ENCODE measurements around the gene TP53RK.

The TP53RK gene

DNA sequence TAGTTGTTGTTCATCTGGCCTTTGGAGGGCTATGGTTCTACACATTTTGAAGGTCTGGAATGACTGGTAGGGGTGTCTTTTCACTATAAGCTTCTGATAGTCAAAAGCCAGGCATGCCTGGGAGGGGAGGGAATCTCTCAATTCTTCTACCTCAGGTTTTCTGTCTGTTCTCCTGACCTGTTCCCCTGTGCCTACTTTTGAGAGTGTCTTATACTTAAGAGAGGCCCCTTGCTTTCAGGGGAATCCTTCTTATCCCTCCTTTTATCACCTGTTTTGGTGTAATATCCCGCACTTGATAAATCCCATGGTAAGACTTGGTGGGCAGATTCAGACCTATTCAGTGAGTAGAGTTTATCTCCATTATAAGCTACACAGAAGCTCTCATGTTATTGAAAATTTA lies 27.6 kb downstream of the TP53RK start:
- no peak overlapping the region for H3K27ac ChIP-seq (ENCODE audit: low read length)
- H3K79me2 ChIP-seq (ENCODE audit: low read length) = no peaks in the 10 kb centered on the region
- H4K20me1 ChIP-seq (ENCODE audit: insufficient read depth, low read length) = no peaks in the 10 kb centered on the region
- H3K9ac ChIP-seq (ENCODE audit: low read length) = no peak overlapping the region
- no peak overlapping the region for H3K4me2 ChIP-seq (ENCODE audit: low read length)
- H3K4me3 ChIP-seq (ENCODE audit: low read length) = no peak overlapping the region
- H3K36me3 ChIP-seq (replicated peaks; ENCODE audit: low read depth, low read length) = no peaks in the 10 kb centered on the region
- peaks cover 7% of the 10 kb centered on the region for H3K4me1 ChIP-seq (ENCODE audit: low read length)
- no peaks in the 10 kb centered on the region for H3K9me3 ChIP-seq (ENCODE audit: insufficient read depth, low read length)
- TF ChIP-seq, protein P1, sequence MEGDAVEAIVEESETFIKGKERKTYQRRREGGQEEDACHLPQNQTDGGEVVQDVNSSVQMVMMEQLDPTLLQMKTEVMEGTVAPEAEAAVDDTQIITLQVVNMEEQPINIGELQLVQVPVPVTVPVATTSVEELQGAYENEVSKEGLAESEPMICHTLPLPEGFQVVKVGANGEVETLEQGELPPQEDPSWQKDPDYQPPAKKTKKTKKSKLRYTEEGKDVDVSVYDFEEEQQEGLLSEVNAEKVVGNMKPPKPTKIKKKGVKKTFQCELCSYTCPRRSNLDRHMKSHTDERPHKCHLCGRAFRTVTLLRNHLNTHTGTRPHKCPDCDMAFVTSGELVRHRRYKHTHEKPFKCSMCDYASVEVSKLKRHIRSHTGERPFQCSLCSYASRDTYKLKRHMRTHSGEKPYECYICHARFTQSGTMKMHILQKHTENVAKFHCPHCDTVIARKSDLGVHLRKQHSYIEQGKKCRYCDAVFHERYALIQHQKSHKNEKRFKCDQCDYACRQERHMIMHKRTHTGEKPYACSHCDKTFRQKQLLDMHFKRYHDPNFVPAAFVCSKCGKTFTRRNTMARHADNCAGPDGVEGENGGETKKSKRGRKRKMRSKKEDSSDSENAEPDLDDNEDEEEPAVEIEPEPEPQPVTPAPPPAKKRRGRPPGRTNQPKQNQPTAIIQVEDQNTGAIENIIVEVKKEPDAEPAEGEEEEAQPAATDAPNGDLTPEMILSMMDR (IDR thresholded peaks at IDR 0.05; ENCODE audit: low read depth, low read length) = no peak
- no peak for TF ChIP-seq EZH2phosphoT487 (IDR thresholded peaks at IDR 0.05; ENCODE audit: low read depth)
- peaks cover 13% of the 10 kb centered on the region for H3K27me3 ChIP-seq (ENCODE audit: low read depth, low read length)
- H2AFZ ChIP-seq (ENCODE audit: low read depth, low read length) = no peak overlapping the region

- Histone ChIP-seq H3K4me2 (ENCODE audit: low read length) (no peak overlapping the region), H3K4me3 (ENCODE audit: low read length) (no peak overlapping the region), H3K4me1 (ENCODE audit: low read length) (peaks cover 7% of the 10 kb centered on the region), H3K9me3 (ENCODE audit: insufficient read depth, low read length) (no peaks in the 10 kb centered on the region), H3K27ac (ENCODE audit: low read length) (no peak overlapping the region), H3K36me3 (replicated peaks; ENCODE audit: low read depth, low read length) (no peaks in the 10 kb centered on the region), H3K9ac (ENCODE audit: low read length) (no peak overlapping the region), H3K27me3 (ENCODE audit: low read depth, low read length) (peaks cover 13% of the 10 kb centered on the region), H3K79me2 (ENCODE audit: low read length) (no peaks in the 10 kb centered on the region), H4K20me1 (ENCODE audit: insufficient read depth, low read length) (no peaks in the 10 kb centered on the region), H2AFZ (ENCODE audit: low read depth, low read length) (no peak overlapping the region)
- TF ChIP-seq EZH2phosphoT487 (IDR thresholded peaks at IDR 0.05; ENCODE audit: low read depth) = no peak
Measured at GRCh38 chr20:46660487-46660886, 28.8 kb downstream of the TP53RK start.

DNA sequence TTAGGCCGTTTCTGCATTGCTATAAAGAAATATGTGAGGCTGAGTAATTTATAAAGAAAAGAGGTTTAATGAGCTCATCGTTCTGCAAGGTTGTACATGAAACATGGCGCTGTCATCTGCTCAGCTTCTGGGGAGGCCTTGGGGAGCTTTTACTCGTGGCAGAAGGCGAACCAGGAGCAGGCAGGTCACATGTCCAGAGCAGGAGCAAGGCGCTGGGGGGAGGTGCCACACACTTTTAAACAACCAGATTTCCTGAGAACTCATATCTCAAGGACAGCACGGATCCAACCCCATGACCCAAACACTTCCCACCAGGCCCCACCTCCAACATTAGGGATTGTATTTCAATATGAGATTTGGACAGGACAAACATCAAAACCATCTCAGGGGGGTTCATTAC lies 31.6 kb downstream of the TP53RK start:
- Histone ChIP-seq H3K9me3 (ENCODE audit: insufficient read depth, low read length) (no peaks in the 10 kb centered on the region), H3K36me3 (replicated peaks; ENCODE audit: low read depth, low read length) (no peaks in the 10 kb centered on the region), H3K4me2 (ENCODE audit: low read length) (no peak overlapping the region), H2AFZ (ENCODE audit: low read depth, low read length) (no peak overlapping the region), H4K20me1 (ENCODE audit: insufficient read depth, low read length) (no peaks in the 10 kb centered on the region), H3K4me1 (ENCODE audit: low read length) (peaks cover 6% of the 10 kb centered on the region), H3K9ac (ENCODE audit: low read length) (no peak overlapping the region), H3K27me3 (ENCODE audit: low read depth, low read length) (peaks cover 10% of the 10 kb centered on the region), H3K27ac (ENCODE audit: low read length) (no peak overlapping the region), H3K4me3 (ENCODE audit: low read length) (no peak overlapping the region), H3K79me2 (ENCODE audit: low read length) (no peaks in the 10 kb centered on the region)
- no peak for TF ChIP-seq EZH2phosphoT487 (IDR thresholded peaks at IDR 0.05; ENCODE audit: low read depth)
- TF ChIP-seq, protein P1 (IDR thresholded peaks at IDR 0.05; ENCODE audit: low read depth, low read length) = no peak

GRCh38 chr20:46657137-46657536 lies 32.1 kb downstream of the TP53RK start:
- H3K4me2 ChIP-seq (ENCODE audit: low read length) = no peak overlapping the region
- H4K20me1 ChIP-seq (ENCODE audit: insufficient read depth, low read length) = no peaks in the 10 kb centered on the region
- H3K27me3 ChIP-seq (ENCODE audit: low read depth, low read length) = peaks cover 10% of the 10 kb centered on the region
- H2AFZ ChIP-seq (ENCODE audit: low read depth, low read length) = no peak overlapping the region
- H3K4me1 ChIP-seq (ENCODE audit: low read length) = peaks cover 1% of the 10 kb centered on the region
- TF ChIP-seq, protein P1 (IDR thresholded peaks at IDR 0.05; ENCODE audit: low read depth, low read length) = no peak
- no peak for TF ChIP-seq EZH2phosphoT487 (IDR thresholded peaks at IDR 0.05; ENCODE audit: low read depth)
- no peaks in the 10 kb centered on the region for H3K36me3 ChIP-seq (replicated peaks; ENCODE audit: low read depth, low read length)
- H3K79me2 ChIP-seq (ENCODE audit: low read length) = no peaks in the 10 kb centered on the region
- H3K27ac ChIP-seq (ENCODE audit: low read length) = no peak overlapping the region
- H3K9me3 ChIP-seq (ENCODE audit: insufficient read depth, low read length) = no peaks in the 10 kb centered on the region
- H3K4me3 ChIP-seq (ENCODE audit: low read length) = no peak overlapping the region
- no peak overlapping the region for H3K9ac ChIP-seq (ENCODE audit: low read length)

- Histone ChIP-seq H3K4me2 (ENCODE audit: low read length) (no peak overlapping the region), H3K27ac (ENCODE audit: low read length) (no peak overlapping the region), H3K9ac (ENCODE audit: low read length) (no peak overlapping the region), H3K36me3 (replicated peaks; ENCODE audit: low read depth, low read length) (no peaks in the 10 kb centered on the region), H3K4me1 (ENCODE audit: low read length) (no peaks in the 10 kb centered on the region), H2AFZ (ENCODE audit: low read depth, low read length) (no peak overlapping the region), H3K9me3 (ENCODE audit: insufficient read depth, low read length) (no peaks in the 10 kb centered on the region), H3K79me2 (ENCODE audit: low read length) (no peaks in the 10 kb centered on the region), H3K27me3 (ENCODE audit: low read depth, low read length) (peaks cover 26% of the 10 kb centered on the region), H3K4me3 (ENCODE audit: low read length) (no peak overlapping the region), H4K20me1 (ENCODE audit: insufficient read depth, low read length) (no peaks in the 10 kb centered on the region)
- TF ChIP-seq EZH2phosphoT487 (IDR thresholded peaks at IDR 0.05; ENCODE audit: low read depth) = no peak
- TF ChIP-seq, protein P1 (IDR thresholded peaks at IDR 0.05; ENCODE audit: low read depth, low read length) = no peak
Measured at GRCh38 chr20:46652699-46653098, 36.5 kb downstream of the TP53RK start.
